Measurements from ENCODE around the gene NME3.

NME3 gene

DNA sequence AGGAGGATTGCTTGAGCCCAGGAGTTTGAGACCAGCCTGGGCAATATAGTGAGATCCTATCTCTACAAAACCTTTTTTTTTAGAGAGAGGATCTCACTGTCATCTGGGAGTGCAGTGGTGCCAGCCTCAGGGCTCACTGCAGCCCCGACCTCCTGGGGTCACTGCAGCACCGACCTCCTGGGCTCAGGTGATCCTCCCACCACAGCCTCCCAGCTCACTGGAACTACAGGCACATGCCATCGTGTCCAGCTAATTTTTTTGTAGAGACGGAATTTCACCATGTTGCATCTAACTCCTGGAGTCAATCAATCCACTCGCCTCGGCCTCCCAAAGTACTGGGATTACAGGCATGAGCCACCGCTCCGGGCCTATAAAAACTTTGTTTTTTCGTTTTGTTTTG is 50.0 kb downstream of the NME3 start:
- no peak for DNase-seq
